Cardiac muscle cell (in vitro differentiated cells and primary cell): ENCODE results near the gene CHST12. TPM values are rescaled to one million over a fixed set of nuclear protein-coding genes. Genes with fewer than 3 reads are reported as not detected.
"Not testable (repeated sequence)": the region's sequence is repeated elsewhere in the genome, so short reads cannot be mapped to it uniquely, and the experiment has no call there.

Experiments
- DNase-seq, 2 donors: peaks; one replicate each; pipeline versions ENCODE4 v3.0.0 to v3.0.0-alpha.2; 2010 to 2017; ENCODE audit warnings: low read depth in 1 of 2, low spot score in 1 of 2
- H3K27ac ChIP-seq: fragments of 200-600 bp; sonication (generic); 2 replicates; pipeline ENCODE4 v1.5.1; 2016
- H3K27me3 ChIP-seq: fragments of 200-600 bp; sonication (generic); 2 replicates; pipeline ENCODE4 v1.6.0; 2016; ENCODE audit warnings: control low read depth
- H3K36me3 ChIP-seq: fragments of 200-600 bp; sonication (generic); 2 replicates; pipeline ENCODE4 v1.5.1; 2016; ENCODE audit warnings: control low read depth
- H3K4me1 ChIP-seq: fragments of 200-600 bp; sonication (generic); 2 replicates; pipeline ENCODE4 v1.8.1; 2017; ENCODE audit warnings: low read depth, mild to moderate bottlenecking, mixed run types
- H3K4me3 ChIP-seq: fragments of 200-600 bp; sonication (generic); 2 replicates; pipeline ENCODE4 v1.5.1; 2016; ENCODE audit warnings: mild to moderate bottlenecking
- H3K9me3 ChIP-seq: fragments of 200-600 bp; sonication (generic); 2 replicates; pipeline ENCODE4 v1.5.1; 2017; ENCODE audit warnings: low read depth, mild to moderate bottlenecking, control low read depth
- CTCF ChIP-seq: IDR thresholded peaks from 2 replicates; pipeline ENCODE4 v1.5.1; 2012; ENCODE audit warnings: low read depth, mild to moderate bottlenecking, low read length
- polyA plus RNA-seq: library from polyadenylated mRNA; unstranded; fragments of >200 nt; fragmentation: Nextera tagmentation; extraction: Ambion mirVana; gene quantifications from 2 replicates; pipeline ENCODE4 v1.2.1, GENCODE V29; 2016
- total RNA-seq: library from RNA; depleted of rRNA; stranded (reverse); fragments of >200 nt; gene quantifications from 2 replicates; pipeline ENCODE4 v1.2.3, GENCODE V29; 2016

CHST12 gene
- total and polyA plus RNA-seq, 2 experiments from 2014 or later: 25.6 to 26.8 TPM

DNA sequence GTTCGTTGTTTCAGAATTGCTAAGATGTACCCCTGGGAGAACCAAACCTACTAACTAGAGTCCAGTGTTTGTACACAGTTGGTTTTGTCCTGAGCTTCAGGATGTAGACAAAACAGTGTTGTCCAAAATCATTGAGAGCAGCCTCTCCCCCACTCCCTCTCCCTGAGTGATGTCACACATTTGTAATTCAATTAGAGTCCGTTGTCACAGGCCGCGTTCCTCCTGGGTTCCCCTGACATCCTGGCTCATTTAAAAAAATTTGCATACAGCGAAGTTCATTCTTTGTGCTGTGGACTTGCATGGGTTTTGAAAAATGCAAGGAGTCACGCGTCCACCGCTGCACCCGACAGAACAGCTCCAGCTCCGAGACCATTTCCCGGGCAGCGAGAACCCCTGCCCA is 62.5 kb downstream of the CHST12 start:
- no peak for TF ChIP-seq CTCF
- no peak overlapping the region for H3K4me3 ChIP-seq
- no peak for DNase-seq

DNA sequence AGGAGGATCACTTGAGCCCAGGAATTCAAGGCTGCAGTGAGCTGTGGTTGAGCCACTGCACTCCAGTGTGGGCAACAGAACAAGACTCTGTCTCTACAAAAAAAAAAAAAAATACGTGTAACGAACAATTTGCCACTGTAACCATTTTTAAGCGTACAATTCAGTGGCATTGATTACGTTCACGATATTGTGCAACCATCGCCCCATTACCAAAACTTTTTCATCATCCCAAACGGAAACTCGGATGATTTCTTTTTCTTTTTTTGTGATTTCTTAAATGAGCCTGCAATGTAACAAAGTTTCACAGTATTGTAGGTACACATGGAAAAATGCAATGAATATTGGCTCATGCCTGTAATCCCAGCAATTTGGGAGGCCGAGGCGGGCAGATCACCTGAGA is 63.3 kb downstream of the CHST12 start:
- H3K9me3 ChIP-seq: no peaks in the 10 kb centered on the region
- no peaks in the 10 kb centered on the region for H3K36me3 ChIP-seq
- H3K27ac ChIP-seq: no peak overlapping the region
- no peaks in the 10 kb centered on the region for H3K4me1 ChIP-seq
- TF ChIP-seq CTCF: no peak
- H3K27me3 ChIP-seq: no peaks in the 10 kb centered on the region
- no peak overlapping the region for H3K4me3 ChIP-seq
- no peak for DNase-seq

More for the DNA sequence above, 62.5 kb downstream of the CHST12 start:
- Histone ChIP-seq H3K36me3 (no peaks in the 10 kb centered on the region), H3K4me1 (no peaks in the 10 kb centered on the region), H3K27ac (no peak overlapping the region), H3K9me3 (no peaks in the 10 kb centered on the region), H3K27me3 (no peaks in the 10 kb centered on the region)

GRCh38 chr7:2468227-2468626 is 64.8 kb downstream of the CHST12 start:
- no peaks in the 10 kb centered on the region for H3K36me3 ChIP-seq
- no peak overlapping the region for H3K27ac ChIP-seq
- H3K4me1 ChIP-seq: no peaks in the 10 kb centered on the region
- no peaks in the 10 kb centered on the region for H3K27me3 ChIP-seq
- no peak overlapping the region for H3K4me3 ChIP-seq
- H3K9me3 ChIP-seq: no peaks in the 10 kb centered on the region
- no peak for DNase-seq
- no peak for TF ChIP-seq CTCF

DNA sequence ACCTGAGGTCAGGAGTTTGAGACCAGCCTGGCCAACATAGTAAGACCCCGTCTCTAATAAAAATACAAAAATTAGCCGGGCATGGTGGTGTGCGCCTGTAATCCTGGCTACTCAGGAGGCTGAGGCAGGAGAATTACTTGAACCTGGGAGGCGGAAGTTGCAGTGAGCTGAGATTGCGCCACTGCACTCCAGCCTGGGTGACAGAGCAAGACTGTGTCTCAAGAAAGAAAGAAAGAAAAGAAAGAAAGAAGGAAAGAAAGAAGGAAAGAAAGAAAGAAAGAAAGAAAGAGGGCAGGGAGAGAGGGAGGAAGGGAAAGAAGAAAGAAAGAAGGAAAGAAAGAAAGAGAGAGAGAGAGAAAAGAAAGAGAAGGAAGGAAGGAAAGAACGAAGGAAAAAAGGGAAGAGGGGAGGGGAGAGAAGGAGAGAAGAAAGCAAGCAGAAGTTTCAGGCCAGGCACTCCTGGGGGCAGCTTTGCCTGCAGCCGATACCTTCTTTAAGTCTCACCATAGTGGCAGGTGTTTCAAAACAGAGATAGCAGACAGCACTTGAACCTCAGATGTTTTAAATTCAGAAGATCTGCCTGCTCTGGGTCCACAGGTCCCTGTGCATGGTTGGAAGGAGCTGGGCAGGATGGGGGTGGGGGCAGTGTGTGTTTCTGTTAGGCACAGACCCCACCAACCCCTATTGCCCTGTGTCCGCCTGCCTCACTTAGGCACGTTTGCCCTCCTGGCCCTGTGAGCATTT is 66.2 kb downstream of the CHST12 start:
- not testable (repeated sequence) for DNase-seq, H3K36me3 ChIP-seq, H3K9me3 ChIP-seq, H3K4me3 ChIP-seq, H3K27me3 ChIP-seq, H3K27ac ChIP-seq, H3K4me1 ChIP-seq

DNA sequence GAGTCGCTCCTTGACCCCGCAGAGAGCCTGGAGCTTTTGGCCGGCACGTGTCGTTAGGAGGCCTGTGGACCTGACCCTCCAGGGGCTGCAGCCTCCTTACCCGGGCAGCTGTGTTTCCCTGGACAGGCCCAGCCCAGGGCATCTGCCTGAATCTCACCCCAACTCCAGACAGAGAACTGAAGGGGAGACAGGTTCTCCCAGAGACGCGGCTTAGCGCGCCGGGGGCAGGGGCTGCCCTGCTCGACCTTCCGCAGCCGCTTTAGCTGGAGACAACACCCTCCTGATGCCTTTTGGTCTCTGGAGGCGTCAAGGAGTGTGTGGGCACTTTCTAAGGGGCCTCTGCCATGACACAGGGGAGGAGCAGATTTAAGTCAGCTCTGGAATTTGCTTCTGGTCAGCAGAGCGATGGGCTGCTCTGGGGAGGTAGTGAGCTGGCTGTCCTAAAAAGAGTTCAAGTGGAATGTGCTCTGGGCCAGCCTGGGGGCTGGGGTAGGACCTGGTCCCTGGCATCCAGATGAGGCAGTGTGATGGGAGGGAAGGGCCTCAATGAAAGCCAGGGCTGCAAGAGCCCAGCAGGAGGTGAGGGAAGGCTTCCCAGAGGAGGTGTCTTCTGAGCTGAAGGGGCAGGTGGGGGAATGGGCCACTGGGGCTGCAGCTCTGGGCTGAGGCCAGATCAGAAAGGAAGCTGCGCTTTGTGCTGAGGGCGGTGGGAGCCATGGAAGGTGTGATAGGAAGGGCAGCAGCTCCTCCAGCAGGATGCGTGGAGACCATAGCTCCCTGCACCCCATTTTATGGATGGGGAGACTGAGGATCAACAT is 67.0 kb downstream of the CHST12 start:
- H3K27ac ChIP-seq: no peak overlapping the region

More for the DNA sequence above, 67.0 kb downstream of the CHST12 start:
- no peaks in the 10 kb centered on the region for H3K4me1 ChIP-seq
- H3K4me3 ChIP-seq: no peak overlapping the region
- no peak for TF ChIP-seq CTCF
- H3K9me3 ChIP-seq: no peaks in the 10 kb centered on the region
- H3K27me3 ChIP-seq: no peaks in the 10 kb centered on the region
- H3K36me3 ChIP-seq: no peaks in the 10 kb centered on the region
- DNase-seq: no peak
